ENCODE results near the gene PLXND1. TPM values are rescaled to one million over a fixed set of nuclear protein-coding genes. Genes with fewer than 3 reads are reported as not detected.
A peak's percentile ranks its signal among the peaks of the same experiment; 100 is the strongest.

PLXND1 gene
- total RNA-seq, 1 donor from 2014 or later: 96.5 TPM

DNA sequence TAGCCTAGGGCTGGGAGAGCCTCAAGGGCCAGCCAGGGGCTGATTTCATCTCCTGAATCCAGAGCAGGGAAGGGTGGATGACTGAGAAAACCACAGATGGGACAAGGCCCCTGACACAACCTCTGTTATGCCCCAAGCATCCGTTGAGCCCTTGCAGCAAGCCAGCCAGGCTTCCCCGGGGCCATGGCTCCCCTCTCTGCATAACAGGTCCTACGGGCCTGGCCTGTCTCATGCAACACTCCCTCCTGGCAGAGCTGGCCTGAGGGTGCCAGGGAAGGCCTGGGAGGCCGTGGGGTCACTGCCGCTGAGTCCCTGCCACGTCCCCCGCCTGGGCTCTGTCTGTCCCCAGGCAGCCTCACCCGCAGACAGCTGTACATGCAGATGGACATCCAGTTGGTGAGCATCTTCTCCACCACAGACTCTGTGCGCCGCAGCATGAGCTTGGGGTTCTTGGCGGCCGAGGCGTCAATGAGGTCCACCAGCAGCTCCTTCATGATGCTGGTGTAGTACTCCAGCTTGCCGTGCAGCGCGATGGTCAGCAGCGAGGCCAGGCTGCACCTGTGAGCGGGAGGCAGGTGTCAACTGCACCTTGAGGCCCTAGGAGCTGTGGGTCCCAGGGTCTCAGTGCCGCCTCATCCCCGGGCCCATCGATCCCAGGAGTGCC lies 41.4 kb downstream of the PLXND1 start:
- intact Hi-C loops (cut with DNase I): no loop called here
- H3K4me1 ChIP-seq: peaks cover 78% of the 10 kb centered on the region
- peak overlapping the region; percentile 84 for H3K27ac ChIP-seq
- no peak overlapping the region for H3K4me3 ChIP-seq
- peaks cover 0 to 38% of the 10 kb centered on the region in 2 donors for H3K36me3 ChIP-seq
- H3K9me3 ChIP-seq: no peaks in the 10 kb centered on the region
- no peak for DNase-seq (ENCODE audit: extremely low spot score in 2 of 2)
- TF ChIP-seq, protein P1, sequence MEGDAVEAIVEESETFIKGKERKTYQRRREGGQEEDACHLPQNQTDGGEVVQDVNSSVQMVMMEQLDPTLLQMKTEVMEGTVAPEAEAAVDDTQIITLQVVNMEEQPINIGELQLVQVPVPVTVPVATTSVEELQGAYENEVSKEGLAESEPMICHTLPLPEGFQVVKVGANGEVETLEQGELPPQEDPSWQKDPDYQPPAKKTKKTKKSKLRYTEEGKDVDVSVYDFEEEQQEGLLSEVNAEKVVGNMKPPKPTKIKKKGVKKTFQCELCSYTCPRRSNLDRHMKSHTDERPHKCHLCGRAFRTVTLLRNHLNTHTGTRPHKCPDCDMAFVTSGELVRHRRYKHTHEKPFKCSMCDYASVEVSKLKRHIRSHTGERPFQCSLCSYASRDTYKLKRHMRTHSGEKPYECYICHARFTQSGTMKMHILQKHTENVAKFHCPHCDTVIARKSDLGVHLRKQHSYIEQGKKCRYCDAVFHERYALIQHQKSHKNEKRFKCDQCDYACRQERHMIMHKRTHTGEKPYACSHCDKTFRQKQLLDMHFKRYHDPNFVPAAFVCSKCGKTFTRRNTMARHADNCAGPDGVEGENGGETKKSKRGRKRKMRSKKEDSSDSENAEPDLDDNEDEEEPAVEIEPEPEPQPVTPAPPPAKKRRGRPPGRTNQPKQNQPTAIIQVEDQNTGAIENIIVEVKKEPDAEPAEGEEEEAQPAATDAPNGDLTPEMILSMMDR (IDR thresholded peaks at IDR 0.05): no peak
- TF ChIP-seq POLR2AphosphoS5 (IDR thresholded peaks at IDR 0.05; ENCODE audit: insufficient read depth in 1 of 2, low read depth in 1 of 2) (no peak), POLR2A (IDR thresholded peaks at IDR 0.05) (no peak)
- H3K27me3 ChIP-seq: no peaks in the 10 kb centered on the region

DNA sequence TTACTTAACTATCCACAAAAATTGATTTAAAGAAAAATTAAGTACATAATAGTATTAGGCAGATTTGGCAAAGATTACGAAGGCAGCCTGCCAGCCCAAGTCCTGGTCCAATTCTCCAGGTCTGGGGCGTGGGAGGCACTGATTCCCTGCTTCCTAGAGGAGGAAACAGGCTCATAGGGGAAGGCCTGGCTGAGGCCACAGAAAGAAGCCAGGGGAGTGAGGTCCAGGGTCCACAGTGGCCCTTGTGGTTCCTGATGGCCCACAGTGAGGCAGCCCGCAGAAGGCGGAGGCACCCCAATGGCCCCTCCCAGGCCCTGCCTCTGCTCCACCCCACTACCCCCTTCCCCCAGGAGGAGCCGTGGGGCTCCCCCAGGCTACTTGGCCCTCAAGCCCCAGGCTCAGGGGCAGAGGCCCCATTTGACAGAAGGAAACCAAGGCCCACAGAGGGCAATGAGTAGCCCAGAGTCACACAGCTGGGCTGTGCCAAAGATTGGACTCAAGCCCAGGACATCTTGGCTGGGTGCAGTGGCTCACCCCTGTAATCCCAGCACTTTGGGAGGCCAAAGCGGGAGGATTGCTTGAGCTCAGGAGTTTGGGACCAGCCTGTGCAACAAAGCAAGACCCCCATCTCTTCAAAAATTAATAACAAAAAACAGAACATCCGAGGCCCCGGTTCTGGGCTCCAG lies 42.5 kb downstream of the PLXND1 start:
- H3K27me3 ChIP-seq: no peaks in the 10 kb centered on the region

DNA sequence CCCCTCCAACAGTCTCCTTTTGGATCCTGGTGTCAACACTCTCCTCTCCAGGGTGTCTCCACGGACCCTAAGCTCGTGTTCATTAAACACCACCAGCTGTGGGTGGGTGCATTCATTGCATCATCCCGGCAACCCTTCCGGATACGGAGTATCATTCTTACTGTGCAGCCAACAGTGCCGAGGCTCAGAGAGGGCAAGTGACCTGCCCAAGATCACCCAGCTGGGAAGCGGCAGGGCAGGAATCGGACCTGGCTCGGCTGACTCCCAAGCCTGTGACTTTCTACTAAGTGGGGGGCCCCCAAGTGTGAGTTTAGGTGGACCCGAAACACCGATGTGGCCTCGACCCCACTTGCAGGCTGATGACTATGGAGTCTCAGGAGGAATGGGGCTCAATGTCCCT lies 43.1 kb downstream of the PLXND1 start:
- intact Hi-C loops (cut with DNase I): no loop called here

More for the DNA sequence above, 42.5 kb downstream of the PLXND1 start:
- DNase-seq (ENCODE audit: extremely low spot score in 2 of 2): no peak
- Histone ChIP-seq H3K9me3 (no peaks in the 10 kb centered on the region), H3K36me3 (peaks cover 0 to 28% of the 10 kb centered on the region in 2 donors), H3K27ac (peak overlapping the region; percentile 84), H3K4me3 (no peak overlapping the region), H3K4me1 (peaks cover 89% of the 10 kb centered on the region)
- intact Hi-C loops (cut with DNase I): no loop called here
- TF ChIP-seq POLR2AphosphoS5 (IDR thresholded peaks at IDR 0.05; ENCODE audit: insufficient read depth in 1 of 2, low read depth in 1 of 2): no peak

DNA sequence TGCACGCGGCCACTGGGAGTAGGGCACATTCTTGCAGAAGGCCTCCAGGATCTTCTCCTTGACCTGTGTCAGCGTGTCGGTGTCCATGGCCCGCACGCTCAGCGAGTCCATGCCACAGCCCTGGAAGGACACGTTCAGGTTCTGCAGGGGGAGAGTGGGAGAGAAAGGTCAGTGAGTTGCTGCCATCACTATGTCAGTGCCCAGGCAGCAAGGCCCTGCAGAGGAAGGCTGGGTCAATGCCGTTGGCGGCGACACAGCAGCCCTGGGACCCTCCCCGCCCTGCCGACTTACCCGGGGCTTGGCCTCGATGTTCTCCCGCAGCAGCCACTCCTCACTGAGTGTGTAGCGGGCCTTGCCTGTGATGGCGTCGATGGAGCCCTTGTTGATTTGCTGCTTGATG lies 43.7 kb downstream of the PLXND1 start:
- peak overlapping the region; percentile 84 for H3K27ac ChIP-seq

More for the DNA sequence above, 43.1 kb downstream of the PLXND1 start:
- H3K27me3 ChIP-seq: no peaks in the 10 kb centered on the region
- DNase-seq (ENCODE audit: extremely low spot score in 2 of 2): no peak
- H3K27ac ChIP-seq: peak overlapping the region; percentile 84
- H3K9me3 ChIP-seq: no peaks in the 10 kb centered on the region
- H3K4me1 ChIP-seq: peaks cover 96% of the 10 kb centered on the region
- H3K4me3 ChIP-seq: no peak overlapping the region
- TF ChIP-seq POLR2AphosphoS5 (IDR thresholded peaks at IDR 0.05; ENCODE audit: insufficient read depth in 1 of 2, low read depth in 1 of 2) (no peak), POLR2A (IDR thresholded peaks at IDR 0.05) (no peak)
- TF ChIP-seq, protein P1 (IDR thresholded peaks at IDR 0.05): no peak
- peaks cover 0 to 31% of the 10 kb centered on the region in 2 donors for H3K36me3 ChIP-seq

DNA sequence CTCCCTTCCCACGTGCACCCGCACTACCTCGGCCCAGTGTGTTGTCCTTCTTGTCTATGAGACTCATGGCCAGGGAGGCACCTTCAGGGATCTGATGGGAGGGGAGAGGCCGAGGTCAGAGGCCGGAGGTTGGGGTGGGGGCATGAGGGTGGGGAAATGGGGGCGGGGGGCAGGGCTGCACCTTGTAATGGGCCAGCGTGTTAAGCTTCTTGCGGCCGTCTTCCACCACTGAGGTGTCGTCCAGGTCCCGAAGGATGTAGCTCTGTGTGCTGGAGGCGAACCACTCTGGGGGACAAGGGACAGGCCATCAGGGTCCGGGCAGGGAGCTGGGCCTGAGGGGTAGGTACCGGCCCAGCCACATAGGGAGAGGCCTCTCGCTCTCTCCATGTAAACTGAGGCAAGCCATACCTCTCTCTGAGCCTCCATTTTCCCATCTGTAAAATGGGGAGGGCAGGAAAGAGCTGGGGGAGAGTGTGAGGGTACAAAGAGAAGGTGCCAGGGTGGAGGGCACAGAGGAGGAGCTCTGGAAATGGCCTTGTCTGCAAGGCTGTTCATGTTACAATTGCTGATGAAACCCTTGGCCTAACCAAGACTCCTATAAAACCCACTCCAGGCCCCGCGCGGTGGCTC lies 44.7 kb downstream of the PLXND1 start:
- no peak for TF ChIP-seq POLR2A (IDR thresholded peaks at IDR 0.05)
- TF ChIP-seq, protein P1 (IDR thresholded peaks at IDR 0.05): no peak
- TF ChIP-seq POLR2AphosphoS5 (IDR thresholded peaks at IDR 0.05; ENCODE audit: insufficient read depth in 1 of 2, low read depth in 1 of 2): no peak
- intact Hi-C loops (cut with DNase I): loop anchor here (2.0 kb wide), 1 partner anchor 43 kb away; no protein-coding TSS in a partner anchor
- H3K4me1 ChIP-seq: peaks cover 99% of the 10 kb centered on the region
- peak overlapping the region; percentile 85 for H3K27ac ChIP-seq
- H3K9me3 ChIP-seq: no peaks in the 10 kb centered on the region
- DNase-seq (ENCODE audit: extremely low spot score in 2 of 2): no peak
- no peak overlapping the region for H3K4me3 ChIP-seq
- no peaks in the 10 kb centered on the region for H3K27me3 ChIP-seq
- H3K36me3 ChIP-seq: peaks cover 0 to 32% of the 10 kb centered on the region in 2 donors

More for the DNA sequence above, 43.7 kb downstream of the PLXND1 start:
- peaks cover 99% of the 10 kb centered on the region for H3K4me1 ChIP-seq
- no peaks in the 10 kb centered on the region for H3K9me3 ChIP-seq
- no peak overlapping the region for H3K4me3 ChIP-seq
- no peak for DNase-seq (ENCODE audit: extremely low spot score in 2 of 2)
- intact Hi-C loops (cut with DNase I): no loop called here
- TF ChIP-seq, protein P1 (IDR thresholded peaks at IDR 0.05): no peak
- no peak for TF ChIP-seq POLR2A (IDR thresholded peaks at IDR 0.05)
- no peak for TF ChIP-seq POLR2AphosphoS5 (IDR thresholded peaks at IDR 0.05; ENCODE audit: insufficient read depth in 1 of 2, low read depth in 1 of 2)
- H3K27me3 ChIP-seq: no peaks in the 10 kb centered on the region
- peaks cover 0 to 31% of the 10 kb centered on the region in 2 donors for H3K36me3 ChIP-seq
